ENCODE results near the gene CBX2.
"Not testable (repeated sequence)": the region's sequence is repeated elsewhere in the genome, so short reads cannot be mapped to it uniquely, and the experiment has no call there.

CBX2 gene

GRCh38 chr17:79742951-79743476, 34.9 kb upstream of the CBX2 start:
- FAIRE-seq, result no peak

GRCh38 chr17:79743614-79744013, 34.3 kb upstream of the CBX2 start:
- DNase-seq (ENCODE audit: low spot score), result no peak
- FAIRE-seq, result no peak

More at GRCh38 chr17:79742951-79743476, 34.9 kb upstream of the CBX2 start:
- no peak for DNase-seq (ENCODE audit: low spot score)

- FAIRE-seq, result no peak
- no peak for DNase-seq (ENCODE audit: low spot score)
Measured at GRCh38 chr17:79745641-79746105, 32.3 kb upstream of the CBX2 start.

DNA sequence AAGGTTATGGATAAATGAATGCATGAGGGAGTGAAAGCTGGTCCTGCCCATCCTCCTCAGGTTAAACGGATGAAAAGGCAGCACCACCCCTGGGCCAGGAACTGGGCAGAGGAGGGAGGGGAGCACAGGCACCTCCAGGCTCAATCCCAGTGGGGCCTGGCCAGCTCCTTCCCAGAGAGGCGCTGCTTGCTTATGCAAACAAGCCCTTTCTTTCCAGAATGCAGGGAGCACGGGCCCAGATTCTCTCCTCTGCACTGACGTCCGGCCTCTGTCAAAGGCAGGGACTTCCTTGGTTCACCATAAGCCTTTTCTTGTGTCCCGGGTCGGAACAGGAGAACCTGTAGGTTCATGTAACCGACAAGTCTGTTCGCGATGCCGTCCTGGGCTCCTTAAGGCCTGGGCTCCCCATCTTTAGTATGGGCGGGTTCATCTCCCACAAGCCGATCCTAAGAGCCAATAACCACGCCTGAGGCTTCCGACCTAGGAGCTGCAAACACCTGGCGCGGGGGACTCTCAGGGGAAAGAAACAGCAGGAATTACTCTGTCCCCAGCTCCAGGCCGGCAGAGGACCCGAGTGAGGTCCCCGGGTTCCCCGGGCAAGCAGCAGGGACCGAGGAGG, 30.9 kb upstream of the CBX2 start:
- DNase-seq (ENCODE audit: low spot score), result no peak
- FAIRE-seq, result no peak

GRCh38 chr17:79747508-79748294, 30.2 kb upstream of the CBX2 start:
- peak; percentile 42 for FAIRE-seq

DNA sequence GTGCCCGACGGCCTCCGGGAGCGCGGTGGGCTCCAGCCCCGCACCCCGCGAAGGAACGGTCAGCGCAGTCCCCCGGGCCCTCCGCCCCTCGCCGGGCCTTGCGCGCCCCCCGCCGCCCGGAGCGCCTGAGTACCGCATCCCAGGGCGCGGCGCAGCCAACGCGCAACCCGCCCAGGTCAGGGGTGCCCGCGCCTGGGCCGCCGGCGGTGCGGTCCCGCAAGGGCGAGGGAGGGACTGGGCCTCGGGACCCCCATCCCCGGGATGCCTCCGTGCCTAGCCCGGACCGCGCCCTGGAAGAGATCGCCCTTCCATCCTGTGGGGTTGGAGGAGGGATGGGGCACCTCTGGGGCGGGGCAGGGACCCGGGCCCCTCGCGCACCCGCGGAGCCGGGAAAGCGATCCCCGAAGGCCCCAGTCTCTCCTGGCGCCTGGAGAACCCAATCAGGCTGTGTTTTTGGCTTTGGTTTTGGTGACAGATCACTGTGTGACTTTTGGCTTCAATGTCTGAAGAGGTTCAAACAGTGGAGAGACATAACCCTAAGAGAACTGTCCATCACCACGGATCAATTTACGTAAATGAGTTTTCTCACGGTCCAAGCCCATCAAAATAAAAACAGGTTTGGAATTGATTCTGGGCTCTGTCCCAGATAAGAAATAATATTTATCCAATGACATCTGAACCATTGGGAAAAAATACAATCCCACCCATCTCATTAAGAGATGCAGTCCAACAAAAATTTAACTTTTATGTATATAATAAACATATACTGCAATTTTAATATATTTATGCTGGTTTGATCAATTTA, 29.5 kb upstream of the CBX2 start:
- DNase-seq (ENCODE audit: low spot score) (no peak), FAIRE-seq (no peak)

More at GRCh38 chr17:79747508-79748294, 30.2 kb upstream of the CBX2 start:
- no peak for DNase-seq (ENCODE audit: low spot score)

DNA sequence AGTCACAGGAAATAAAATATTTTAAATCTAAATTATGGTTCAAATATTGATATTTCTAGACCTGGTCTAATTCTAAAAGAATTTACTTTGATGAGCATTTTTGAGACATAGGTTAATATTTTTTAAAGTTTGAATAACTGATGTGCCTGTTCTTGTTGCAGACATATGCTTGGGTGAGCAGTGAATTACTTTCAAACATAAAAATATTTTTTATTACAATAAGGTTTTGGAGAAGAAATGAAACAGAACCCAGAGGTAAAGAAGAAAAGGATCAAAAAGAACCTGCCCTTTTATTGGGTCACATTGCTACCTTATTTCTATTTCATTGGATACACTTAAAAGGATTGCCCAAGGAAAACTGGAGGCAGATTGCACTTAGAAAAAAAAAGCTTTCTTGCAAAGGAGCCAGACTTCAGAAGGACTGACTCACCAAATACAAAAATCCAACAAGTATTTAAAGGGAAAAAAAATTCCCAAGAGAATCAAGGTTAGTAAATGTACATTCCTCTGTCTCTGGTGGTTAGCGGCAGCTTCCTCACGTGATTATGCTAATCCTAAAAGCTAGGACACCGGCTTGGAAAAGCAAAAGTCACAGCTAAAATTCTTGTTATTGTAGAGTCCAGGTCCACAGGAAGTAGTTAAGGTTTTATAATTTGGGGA, 28.7 kb upstream of the CBX2 start:
- DNase-seq (ENCODE audit: low spot score), result peak; percentile 67
- FAIRE-seq, result no peak

DNA sequence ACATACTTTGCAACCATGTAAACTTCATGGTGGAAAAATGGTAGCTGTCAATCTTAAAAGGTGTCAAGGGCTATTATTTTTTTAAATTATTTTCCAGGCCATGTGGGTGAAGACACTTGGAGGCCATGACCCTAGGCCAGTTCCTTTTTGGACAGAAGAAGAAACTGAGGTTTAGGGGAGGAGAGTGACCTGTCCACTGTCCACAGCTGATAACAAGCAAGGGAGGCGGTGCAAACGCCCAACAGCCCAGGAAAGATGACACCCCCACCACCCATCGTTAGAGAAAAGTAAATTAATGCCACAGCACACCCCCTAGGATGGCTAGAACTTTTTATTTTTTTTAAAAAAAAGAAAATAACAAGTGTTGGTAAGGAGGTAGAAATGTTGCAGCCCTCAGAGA, 28.0 kb upstream of the CBX2 start:
- DNase-seq (ENCODE audit: low spot score) (no peak), FAIRE-seq (no peak)

DNA sequence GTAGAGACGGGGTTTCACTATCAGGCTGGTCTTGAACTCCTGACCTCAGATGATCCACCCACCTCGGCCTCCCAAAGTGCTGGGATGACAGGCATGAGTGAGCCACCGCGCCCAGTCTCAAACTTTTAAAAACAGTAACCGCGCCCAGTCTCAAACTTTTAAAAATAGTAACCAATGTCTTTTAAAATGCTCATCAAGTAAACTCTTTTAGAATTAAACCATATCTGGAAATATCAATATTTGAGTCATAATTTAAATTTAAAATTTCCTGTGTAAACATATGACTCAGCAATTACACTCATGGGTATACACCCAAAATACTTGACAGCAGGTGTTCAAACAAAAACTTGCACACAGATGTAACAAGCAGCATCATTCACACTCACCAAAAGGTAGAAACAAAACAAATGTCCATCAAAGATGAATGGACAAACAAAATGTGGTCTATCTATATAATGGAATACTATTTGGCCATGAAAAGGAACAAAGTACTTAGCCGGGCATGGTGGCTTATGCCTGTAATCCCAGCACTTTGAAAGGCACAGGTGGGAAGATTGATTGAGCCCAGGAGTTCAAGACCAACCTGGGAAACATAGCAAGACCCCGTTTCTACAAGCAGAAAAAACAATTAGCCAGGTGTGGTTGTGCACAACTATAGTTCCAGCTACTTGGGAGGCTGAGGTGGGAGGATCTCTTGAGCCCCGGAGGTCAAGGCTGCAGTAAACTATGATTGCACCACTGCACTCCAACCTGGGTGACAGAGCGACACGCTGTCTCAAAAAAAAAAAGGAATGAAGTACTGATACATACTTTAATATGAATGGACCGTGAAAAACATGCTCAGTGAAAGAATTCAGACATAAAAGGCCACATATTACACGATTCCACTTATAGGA, 27.1 kb upstream of the CBX2 start:
- FAIRE-seq, result no peak
- DNase-seq (ENCODE audit: low spot score), result no peak

GRCh38 chr17:79752175-79752574, 25.8 kb upstream of the CBX2 start:
- no peak for DNase-seq (ENCODE audit: low spot score)
- FAIRE-seq, result no peak

- no peak for FAIRE-seq
Measured at GRCh38 chr17:79754370-79754769, 23.6 kb upstream of the CBX2 start.

DNA sequence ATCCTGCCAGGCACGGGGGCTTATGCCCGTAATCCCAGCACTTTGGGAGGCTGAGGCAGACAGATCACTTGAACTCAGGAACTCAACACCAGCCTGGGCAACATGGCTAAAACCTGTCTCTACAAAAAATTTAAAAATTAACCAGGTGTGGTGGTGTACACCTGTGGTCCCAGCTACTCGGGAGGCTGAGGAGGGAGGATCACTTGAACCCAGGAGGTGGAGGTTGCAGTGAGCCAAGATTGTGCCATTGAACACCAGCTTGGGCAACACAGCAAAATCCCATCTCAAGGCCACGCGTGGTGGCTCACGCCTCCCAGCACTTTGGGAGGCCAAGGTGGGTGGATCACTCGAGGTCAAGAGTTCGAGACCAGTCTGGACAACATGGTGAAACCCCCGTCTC, 23.0 kb upstream of the CBX2 start:
- DNase-seq (ENCODE audit: low spot score); FAIRE-seq: not testable (repeated sequence)

More at GRCh38 chr17:79754370-79754769, 23.6 kb upstream of the CBX2 start:
- DNase-seq (ENCODE audit: low spot score), result no peak

DNA sequence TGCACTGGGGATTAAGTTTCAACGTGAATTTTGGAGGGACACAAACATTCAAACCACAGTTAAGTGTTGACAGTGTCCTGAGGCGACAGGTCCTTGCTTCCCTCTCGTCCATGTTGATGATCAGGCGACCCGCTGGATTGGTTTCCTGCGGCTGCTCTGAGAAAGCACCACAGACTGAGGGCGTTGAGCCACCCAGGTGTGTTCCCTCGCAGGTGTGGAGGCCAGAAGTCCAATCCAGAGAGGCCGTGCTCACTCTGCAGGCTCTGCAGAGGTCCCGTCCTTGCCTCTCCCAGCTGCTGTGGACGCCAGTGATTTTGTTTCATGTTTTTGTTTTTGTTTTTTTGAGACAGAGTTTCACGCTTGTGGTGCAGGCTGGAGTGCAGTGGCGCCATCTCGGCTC, 22.4 kb upstream of the CBX2 start:
- FAIRE-seq, result no peak
- DNase-seq (ENCODE audit: low spot score), result no peak

DNA sequence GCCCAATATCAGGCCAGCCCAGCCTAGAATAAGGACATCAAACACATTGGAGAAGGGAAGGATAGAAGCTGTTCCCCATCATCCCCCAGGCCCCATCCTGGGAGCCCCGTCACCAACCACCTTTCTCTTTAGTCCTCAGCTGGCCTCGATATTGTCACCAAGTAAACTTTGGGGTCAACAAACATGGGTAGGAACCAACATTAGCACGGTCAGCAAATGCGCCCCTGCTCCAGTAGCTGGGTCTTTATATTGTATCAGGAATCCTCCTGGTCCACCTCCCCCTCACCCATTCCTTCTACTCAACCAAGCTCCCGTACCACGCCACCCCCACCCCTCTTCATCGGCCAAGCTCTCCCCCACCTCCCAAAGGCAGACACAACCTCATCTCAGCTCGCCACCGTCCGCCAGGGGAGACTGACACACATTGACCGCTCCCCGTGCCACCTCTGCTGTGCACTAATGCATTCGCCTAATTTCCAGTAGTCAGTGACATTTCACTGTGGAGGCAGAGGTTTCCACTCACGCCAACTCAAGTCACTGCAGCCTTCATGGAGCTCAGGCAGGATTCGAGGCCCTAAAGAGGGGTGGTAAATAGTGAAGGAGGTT, 20.7 kb upstream of the CBX2 start:
- DNase-seq (ENCODE audit: low spot score) (no peak), FAIRE-seq (peak; percentile 90)

DNA sequence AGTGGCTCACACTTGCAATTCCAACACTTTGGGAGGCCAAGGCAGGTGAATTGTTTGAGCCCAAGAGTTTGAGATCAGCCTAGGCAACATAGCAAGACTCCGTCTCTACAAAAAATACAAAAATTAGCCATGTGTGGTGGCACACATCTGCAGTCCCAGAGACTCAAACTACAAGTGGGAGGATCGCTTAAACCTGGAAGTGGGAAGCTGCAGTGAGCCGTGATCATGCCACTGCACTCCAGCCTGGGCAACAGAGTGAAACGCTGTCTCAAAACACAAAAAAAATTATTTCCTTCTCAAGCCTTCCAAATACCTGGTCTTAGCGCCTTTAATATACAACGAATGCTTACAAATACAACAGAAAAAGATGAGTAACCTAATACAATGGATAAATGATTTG, 19.7 kb upstream of the CBX2 start:
- FAIRE-seq (no peak), DNase-seq (ENCODE audit: low spot score) (no peak)

GRCh38 chr17:79760197-79760906, 17.6 kb upstream of the CBX2 start:
- peak; percentile 13 for FAIRE-seq
- DNase-seq (ENCODE audit: low spot score), result no peak

DNA sequence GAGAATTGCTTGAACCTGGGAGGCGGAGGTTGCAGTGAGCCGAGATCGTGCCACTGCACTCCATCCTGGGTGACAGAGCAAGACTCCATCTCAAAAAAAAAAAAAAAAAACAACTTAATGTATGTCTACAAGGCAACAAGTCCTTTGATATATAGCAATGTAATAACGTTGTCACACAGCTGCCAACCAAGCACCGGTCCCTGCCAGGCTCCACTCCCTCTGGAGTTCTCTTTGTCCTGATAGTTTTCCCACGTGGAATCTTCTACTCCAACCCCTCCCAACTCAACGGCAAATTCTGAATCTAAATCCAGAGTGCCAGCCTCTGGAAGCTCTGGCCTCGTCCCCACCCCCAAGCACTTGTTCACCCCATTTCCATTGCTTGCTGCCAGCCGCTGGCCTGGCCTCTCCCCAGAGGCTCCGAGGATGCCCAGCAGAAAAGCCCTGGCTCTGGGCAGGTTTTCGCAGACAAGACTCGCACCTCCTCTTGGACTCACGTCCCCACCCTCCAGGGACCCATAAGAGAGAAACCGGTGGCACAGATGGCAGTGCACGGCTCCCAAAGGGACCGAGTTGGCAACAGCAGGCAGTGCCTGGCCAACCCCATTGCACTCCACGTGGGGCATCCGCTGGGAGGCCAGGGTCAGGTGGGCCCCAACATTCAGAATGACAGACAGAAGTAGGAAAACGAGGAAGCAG, 15.9 kb upstream of the CBX2 start:
- DNase-seq (ENCODE audit: low spot score) (no peak), FAIRE-seq (no peak)

DNA sequence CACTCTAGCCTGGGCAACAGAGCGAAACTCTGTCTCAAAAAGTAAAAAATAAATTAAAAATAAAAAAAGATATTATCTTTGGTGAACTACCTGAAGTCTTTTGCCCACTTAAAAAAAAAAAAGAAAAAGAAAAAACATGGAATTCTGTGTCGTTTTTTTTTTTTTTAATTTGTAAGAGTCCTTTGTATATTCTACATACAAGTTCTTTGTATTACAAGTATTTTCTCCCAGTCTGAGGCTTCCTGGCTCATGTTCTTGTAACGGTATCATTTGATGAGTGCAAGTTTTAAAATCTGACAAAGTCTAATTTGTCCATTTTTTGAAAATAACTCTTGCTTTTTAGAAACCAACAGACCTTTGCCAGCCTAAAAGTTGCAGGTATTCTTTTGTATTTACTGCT, 12.2 kb upstream of the CBX2 start:
- FAIRE-seq (no peak), DNase-seq (ENCODE audit: low spot score) (no peak)
